Liver (tissue), 9 donors: ENCODE results near the gene PPY. TPM values are rescaled to one million over a fixed set of nuclear protein-coding genes. Genes with fewer than 3 reads are reported as not detected.

Source experiments
- DNase-seq: peaks from one replicate; pipeline ENCODE4 v3.0.0-alpha.2; 2017; ENCODE audit warnings: low spot score
- H3K27ac ChIP-seq, 2 donors: one replicate each; pipeline ENCODE4 v1.7.0; 2013; ENCODE audit warnings: inconsistent platforms in 2 of 2, low read length in 2 of 2, control low read depth in 1 of 2, low read depth in 1 of 2, mild to moderate bottlenecking in 1 of 2
- H3K27me3 ChIP-seq, 4 donors: one replicate each; pipeline versions ENCODE4 v1.6.1 to v1.7.0; 2013; ENCODE audit warnings: low read length in 3 of 4, inconsistent platforms in 1 of 4, mild to moderate bottlenecking in 1 of 4, moderate library complexity in 1 of 4; ENCODE audit not compliant: control insufficient read depth in 4 of 4, insufficient read depth in 4 of 4
- H3K36me3 ChIP-seq, 4 donors: one replicate each; pipeline versions ENCODE4 v1.6.1 to v1.7.0; 2013; ENCODE audit warnings: low read length in 3 of 4, mild to moderate bottlenecking in 3 of 4, low read depth in 1 of 4, moderate library complexity in 1 of 4; ENCODE audit not compliant: control insufficient read depth in 4 of 4, insufficient read depth in 3 of 4
- H3K4me1 ChIP-seq, 4 donors: one replicate each; pipeline versions ENCODE4 v1.6.1 to v1.7.0; 2013; ENCODE audit warnings: low read length in 3 of 4, mild to moderate bottlenecking in 3 of 4, moderate library complexity in 1 of 4; ENCODE audit not compliant: control insufficient read depth in 4 of 4, insufficient read depth in 4 of 4
- H3K4me3 ChIP-seq, 3 donors: one replicate each; pipeline versions ENCODE4 v1.6.1 to v1.7.0; 2013; ENCODE audit warnings: low read length in 3 of 3, control low read depth in 1 of 3, low read depth in 1 of 3, mild to moderate bottlenecking in 1 of 3
- H3K9ac ChIP-seq, 2 donors: one replicate each; pipeline ENCODE4 v1.7.0; 2013; ENCODE audit warnings: low read length in 2 of 2, mild to moderate bottlenecking in 2 of 2, moderate library complexity in 2 of 2, control low read depth in 1 of 2, low read depth in 1 of 2
- H3K9me3 ChIP-seq, 4 donors: one replicate each; pipeline versions ENCODE4 v1.6.1 to v1.7.0; 2013; ENCODE audit warnings: low read length in 3 of 4; ENCODE audit not compliant: control insufficient read depth in 4 of 4
- ATF3 ChIP-seq: IDR thresholded peaks from 2 replicates; pipeline ENCODE4 v1.6.1; 2016; ENCODE audit warnings: antibody characterized with exemption
- EGR1 ChIP-seq, 2 donors: IDR thresholded peaks; 2 replicates each; pipeline ENCODE4 v1.6.1; 2016 to 2018; ENCODE audit warnings: antibody characterized with exemption in 2 of 2, low read depth in 2 of 2
- FOXA1 ChIP-seq: IDR thresholded peaks from 2 replicates; pipeline ENCODE4 v1.6.1; 2016; ENCODE audit warnings: antibody characterized with exemption
- FOXA2 ChIP-seq: IDR thresholded peaks from 2 replicates; pipeline ENCODE4 v1.6.1; 2016; ENCODE audit warnings: antibody characterized with exemption
- GABPA ChIP-seq, 2 donors: IDR thresholded peaks in 1 of 2; conservative IDR thresholded peaks in 1 of 2; 2 replicates each; pipeline ENCODE4 v1.6.1; 2016; ENCODE audit warnings: antibody characterized with exemption in 2 of 2, mild to moderate bottlenecking in 1 of 2, moderate library complexity in 1 of 2
- HNF4A ChIP-seq, 2 donors: conservative IDR thresholded peaks; 2 replicates each; pipeline ENCODE4 v1.6.1; 2016; ENCODE audit warnings: antibody characterized with exemption in 2 of 2, mild to moderate bottlenecking in 2 of 2
- HNF4G ChIP-seq: IDR thresholded peaks from 2 replicates; pipeline ENCODE4 v1.6.1; 2016; ENCODE audit warnings: antibody characterized with exemption
- NR2F2 ChIP-seq: IDR thresholded peaks from 2 replicates; pipeline ENCODE4 v1.6.1; 2016; ENCODE audit warnings: antibody characterized with exemption
- RAD21 ChIP-seq, 2 donors: IDR thresholded peaks; 2 replicates each; pipeline ENCODE4 v1.6.1; 2016; ENCODE audit warnings: antibody characterized with exemption in 2 of 2, mild to moderate bottlenecking in 2 of 2
- REST ChIP-seq: IDR thresholded peaks from 2 replicates; pipeline ENCODE4 v1.6.1; 2016; ENCODE audit warnings: antibody characterized with exemption, mild to moderate bottlenecking
- RXRA ChIP-seq, 2 donors: IDR thresholded peaks; 2 replicates each; pipeline ENCODE4 v1.6.1; 2017 to 2018; ENCODE audit warnings: antibody characterized with exemption in 2 of 2, mild to moderate bottlenecking in 1 of 2
- TAF1 ChIP-seq: conservative IDR thresholded peaks from 2 replicates; pipeline ENCODE4 v1.6.1; 2016; ENCODE audit warnings: antibody characterized with exemption, mild to moderate bottlenecking
- WGBS: extraction: QIAGEN DNeasy Blood & Tissue Kit; methylation state at CpG from one replicate; pipeline ENCODE4 v1.1.7; 2013; 5-methylcytosine and 5-hydroxymethylcytosine counted together
- polyA plus RNA-seq, 2 donors: library from polyadenylated mRNA; stranded (reverse) in 1 of 2; unstranded in 1 of 2; fragments of 200-250 nt in 1 of 2; fragments of >200 nt in 1 of 2; fragmentation: Nextera tagmentation in 1 of 2; extraction: Ambion mirVana in 1 of 2; gene quantifications; one replicate each; pipeline versions ENCODE4 v1.2.1 to v1.2.3, GENCODE V29; 2013 to 2015
- total RNA-seq, 2 donors: library from RNA; depleted of rRNA; stranded (reverse); fragments of >200 nt; gene quantifications; one replicate each; pipeline ENCODE4 v1.2.3, GENCODE V29; 2014
- TF ChIP-seq, protein P1 (sequence below): IDR thresholded peaks from 2 replicates; pipeline ENCODE4 v1.6.1; 2016; ENCODE audit warnings: antibody characterized with exemption
- TF ChIP-seq, protein P2 (sequence below): fragments of 150-350 bp; IDR thresholded peaks from 2 replicates; pipeline ENCODE4 v1.5.1; 2017; ENCODE audit warnings: improper control_type of control experiment, low read depth, low read length; ENCODE audit not compliant: missing input control
- donor health status: healthy.
- donor health status: healthy.
- donor health status: healthy.
- donor health status: healthy.
- donor health status: healthy.

PPY gene
- total and polyA plus RNA-seq, 4 donors, result not detected

GRCh38 chr17:43983515-43984411 lies 41.5 kb upstream of the PPY start:
- H3K9me3 ChIP-seq, result no peaks in the 10 kb centered on the region
- no peak overlapping the region for H3K9ac ChIP-seq
- TF ChIP-seq, protein P1, sequence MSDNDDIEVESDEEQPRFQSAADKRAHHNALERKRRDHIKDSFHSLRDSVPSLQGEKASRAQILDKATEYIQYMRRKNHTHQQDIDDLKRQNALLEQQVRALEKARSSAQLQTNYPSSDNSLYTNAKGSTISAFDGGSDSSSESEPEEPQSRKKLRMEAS, result no peak
- TF ChIP-seq TAF1 (no peak), GABPA (IDR thresholded peaks at IDR 0.05 in 1 of 2, conservative IDR thresholded peaks at IDR 0.05 in 1 of 2) (no peak), EGR1 (IDR thresholded peaks at IDR 0.05; ENCODE audit: low read depth in 2 of 2) (no peak), RXRA (IDR thresholded peaks at IDR 0.05) (no peak), ATF3 (no peak), HNF4G (no peak), FOXA1 (no peak), HNF4A (conservative IDR thresholded peaks at IDR 0.05) (no peak), FOXA2 (no peak), REST (no peak), NR2F2 (no peak)
- 5% methylated on average over 78 of the region's 78 CpGs for WGBS
- peak; percentile 60 for DNase-seq
- H3K4me1 ChIP-seq, result peaks cover 0 to 10% (median 7%) of the 10 kb centered on the region in 4 donors
- H3K4me3 ChIP-seq, result peak overlapping the region in 1 of 3 donors; percentile 61
- H3K27me3 ChIP-seq, result no peaks in the 10 kb centered on the region
- H3K27ac ChIP-seq, result no peak overlapping the region
- no peaks in the 10 kb centered on the region for H3K36me3 ChIP-seq

- H3K4me3 ChIP-seq, result peak overlapping the region in 1 of 3 donors; percentile 61
- no peak overlapping the region for H3K27ac ChIP-seq
- H3K9ac ChIP-seq, result no peak overlapping the region
- H3K4me1 ChIP-seq, result peaks cover 0 to 10% (median 7%) of the 10 kb centered on the region in 4 donors
- no peak for TF ChIP-seq RAD21 (IDR thresholded peaks at IDR 0.05)
- TF ChIP-seq, protein P2, sequence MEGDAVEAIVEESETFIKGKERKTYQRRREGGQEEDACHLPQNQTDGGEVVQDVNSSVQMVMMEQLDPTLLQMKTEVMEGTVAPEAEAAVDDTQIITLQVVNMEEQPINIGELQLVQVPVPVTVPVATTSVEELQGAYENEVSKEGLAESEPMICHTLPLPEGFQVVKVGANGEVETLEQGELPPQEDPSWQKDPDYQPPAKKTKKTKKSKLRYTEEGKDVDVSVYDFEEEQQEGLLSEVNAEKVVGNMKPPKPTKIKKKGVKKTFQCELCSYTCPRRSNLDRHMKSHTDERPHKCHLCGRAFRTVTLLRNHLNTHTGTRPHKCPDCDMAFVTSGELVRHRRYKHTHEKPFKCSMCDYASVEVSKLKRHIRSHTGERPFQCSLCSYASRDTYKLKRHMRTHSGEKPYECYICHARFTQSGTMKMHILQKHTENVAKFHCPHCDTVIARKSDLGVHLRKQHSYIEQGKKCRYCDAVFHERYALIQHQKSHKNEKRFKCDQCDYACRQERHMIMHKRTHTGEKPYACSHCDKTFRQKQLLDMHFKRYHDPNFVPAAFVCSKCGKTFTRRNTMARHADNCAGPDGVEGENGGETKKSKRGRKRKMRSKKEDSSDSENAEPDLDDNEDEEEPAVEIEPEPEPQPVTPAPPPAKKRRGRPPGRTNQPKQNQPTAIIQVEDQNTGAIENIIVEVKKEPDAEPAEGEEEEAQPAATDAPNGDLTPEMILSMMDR, result peak; percentile 6
- no peak for DNase-seq
- no peaks in the 10 kb centered on the region for H3K36me3 ChIP-seq
- 47% methylated on average over 5 of the region's 5 CpGs for WGBS
- H3K27me3 ChIP-seq, result no peaks in the 10 kb centered on the region
- H3K9me3 ChIP-seq, result no peaks in the 10 kb centered on the region
These were observed 40.9 kb upstream of the PPY start for GRCh38 chr17:43983196-43983514.
